ENCODE measurements around the gene OSBPL2.

The OSBPL2 gene

GRCh38 chr20:62315773-62316172, 77.5 kb downstream of the OSBPL2 start:
- DNase-seq, result no peak

GRCh38 chr20:62316331-62317166, 78.2 kb downstream of the OSBPL2 start:
- DNase-seq, result no peak

DNA sequence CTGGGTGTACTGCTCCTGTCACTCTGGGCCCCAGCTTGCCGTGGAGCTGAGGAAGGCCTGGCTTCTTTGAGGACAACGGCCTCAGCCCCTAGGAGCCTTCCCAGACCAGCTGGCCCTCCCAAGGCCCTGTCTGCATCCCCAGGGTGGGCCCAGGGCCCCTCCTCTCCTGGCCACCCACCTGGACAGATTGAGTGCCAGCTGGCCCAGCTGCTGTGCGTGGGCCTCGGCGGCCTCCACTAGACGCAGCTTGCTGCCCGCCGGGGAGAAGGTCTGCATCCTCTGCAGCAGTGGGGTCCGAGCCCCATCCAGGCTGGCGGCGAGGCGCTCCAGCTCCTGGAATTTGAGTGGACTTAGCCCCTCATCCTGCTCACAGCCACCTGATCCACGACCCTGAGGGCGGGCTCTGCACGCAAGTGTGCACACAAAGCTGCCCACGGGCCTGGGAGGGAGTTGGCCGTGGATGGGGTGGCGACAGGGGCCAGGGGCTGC, 78.9 kb downstream of the OSBPL2 start:
- no peak for DNase-seq

GRCh38 chr20:62318400-62319345, 80.4 kb downstream of the OSBPL2 start:
- DNase-seq, result no peak

DNA sequence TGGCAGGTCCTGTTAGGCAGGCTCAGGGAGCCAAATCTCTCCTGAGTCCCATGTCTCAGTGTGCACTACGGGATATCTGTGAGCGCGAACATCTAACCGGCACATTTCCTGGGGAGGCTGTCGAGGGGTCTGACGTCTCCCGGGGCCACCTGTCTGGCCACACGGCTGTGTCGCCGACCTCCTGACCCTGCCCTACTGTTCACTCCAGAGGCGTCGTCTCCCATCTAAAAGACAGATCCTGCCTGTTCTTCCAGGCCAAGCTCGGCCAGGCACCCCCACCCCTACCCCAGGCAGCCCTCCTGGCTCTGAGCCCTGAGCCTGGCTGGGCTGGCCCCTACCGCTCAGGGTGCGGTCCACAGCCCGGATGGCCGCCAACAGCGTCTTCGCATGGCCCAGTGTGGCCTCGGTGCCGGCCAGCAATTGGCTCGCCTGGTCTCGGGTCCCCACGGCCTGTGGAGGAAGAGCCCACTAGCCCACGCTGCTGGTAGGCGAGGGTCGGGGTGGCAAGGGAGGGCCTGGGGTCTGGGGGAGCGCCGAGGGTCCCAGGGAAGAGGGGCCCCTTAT, 81.1 kb downstream of the OSBPL2 start:
- DNase-seq, result no peak

- DNase-seq, result no peak
Measured at GRCh38 chr20:62320581-62321354, 82.4 kb downstream of the OSBPL2 start.

GRCh38 chr20:62321521-62321948, 83.2 kb downstream of the OSBPL2 start:
- DNase-seq, result no peak

DNA sequence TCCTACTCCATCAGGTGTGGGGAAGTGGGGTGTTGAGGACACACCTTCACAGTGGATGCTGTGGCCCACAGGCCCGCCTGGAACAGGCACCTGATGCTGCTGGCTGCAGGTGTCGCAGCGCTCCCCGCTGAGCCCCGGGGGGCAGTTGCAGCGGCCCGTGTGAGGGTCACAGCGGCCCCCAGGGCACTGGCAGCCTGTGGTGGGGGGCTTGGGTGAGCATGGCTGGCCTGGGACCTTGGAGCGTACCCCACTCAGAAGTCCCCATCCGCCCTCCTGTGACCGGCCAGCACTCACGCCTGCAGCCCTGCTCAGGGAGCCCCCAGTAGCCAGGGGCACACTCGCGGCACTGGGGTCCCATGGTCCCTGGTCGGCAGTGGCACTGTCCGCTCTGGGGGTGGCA, 83.7 kb downstream of the OSBPL2 start:
- DNase-seq, result no peak

DNA sequence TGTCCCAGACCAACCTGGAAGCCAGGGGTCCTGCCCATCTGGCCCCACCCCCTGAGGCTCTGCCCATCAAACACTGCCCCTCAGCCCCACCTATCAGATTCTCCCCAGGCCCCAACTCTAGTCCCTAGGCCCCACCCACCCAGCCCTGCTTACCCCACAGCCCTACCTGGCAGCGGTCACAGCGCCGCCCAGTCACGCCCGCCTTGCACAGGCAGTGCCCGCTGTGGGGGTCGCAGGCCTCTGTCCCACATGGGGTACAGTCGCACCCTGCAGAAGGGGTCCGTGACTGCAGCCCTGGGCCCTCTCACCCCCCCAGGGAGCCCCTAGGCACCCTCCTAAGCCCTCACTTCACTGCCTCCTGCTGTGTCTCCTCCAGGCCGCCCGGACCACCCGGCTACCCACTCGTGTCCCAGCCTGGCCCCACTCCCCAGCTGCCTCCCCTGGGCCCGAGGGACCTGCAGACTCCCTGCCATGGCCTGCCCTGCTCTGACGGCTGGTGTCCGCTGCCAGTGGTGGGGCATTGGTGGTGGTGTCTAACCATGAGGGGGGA, 84.2 kb downstream of the OSBPL2 start:
- no peak for DNase-seq

- no peak for DNase-seq
Measured at GRCh38 chr20:62323146-62323979, 85.0 kb downstream of the OSBPL2 start.

DNA sequence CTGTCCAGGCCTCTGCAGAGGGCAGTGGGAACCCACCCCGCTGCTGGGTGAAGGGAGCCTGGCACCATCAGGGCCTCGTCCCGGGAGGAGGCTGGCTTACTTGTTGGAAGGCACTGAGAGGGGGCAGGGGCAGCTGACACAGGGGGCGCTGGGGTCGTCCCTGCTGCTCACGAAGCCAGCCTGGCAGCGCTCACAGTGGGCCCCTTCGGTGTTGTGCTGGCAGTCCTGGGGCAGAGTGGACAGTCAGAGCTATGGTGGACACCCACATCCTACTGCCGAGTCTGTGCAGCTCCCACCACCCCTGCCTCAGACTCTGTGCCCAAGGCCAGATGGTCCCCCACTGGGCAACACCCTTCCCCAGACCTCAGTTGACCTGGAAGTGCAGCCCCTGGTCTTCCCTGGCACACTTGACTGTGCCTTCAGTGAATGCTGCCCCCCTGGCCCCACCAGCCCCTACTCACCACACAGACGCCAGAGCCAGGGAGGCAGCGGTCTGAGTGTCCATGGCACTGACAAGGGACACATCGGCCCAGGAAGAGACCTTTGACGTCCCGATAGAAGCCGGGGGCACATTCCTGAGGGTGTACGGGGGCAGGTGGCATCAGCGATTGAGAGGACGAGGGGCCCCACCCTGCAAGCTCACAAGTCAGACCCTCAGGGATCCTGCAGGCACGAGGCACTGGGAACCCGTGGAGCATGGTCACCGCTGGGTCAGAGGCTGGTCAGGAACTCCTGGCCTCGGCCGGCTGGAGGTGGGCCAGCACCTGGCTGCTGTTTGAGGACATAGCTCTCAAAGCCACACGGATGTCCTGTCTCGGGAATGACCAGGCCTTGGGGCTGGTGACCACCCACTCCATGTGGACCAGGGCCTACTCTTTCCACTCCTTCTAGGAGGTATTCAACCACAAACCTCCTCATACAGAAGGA, 85.9 kb downstream of the OSBPL2 start:
- no peak for DNase-seq

DNA sequence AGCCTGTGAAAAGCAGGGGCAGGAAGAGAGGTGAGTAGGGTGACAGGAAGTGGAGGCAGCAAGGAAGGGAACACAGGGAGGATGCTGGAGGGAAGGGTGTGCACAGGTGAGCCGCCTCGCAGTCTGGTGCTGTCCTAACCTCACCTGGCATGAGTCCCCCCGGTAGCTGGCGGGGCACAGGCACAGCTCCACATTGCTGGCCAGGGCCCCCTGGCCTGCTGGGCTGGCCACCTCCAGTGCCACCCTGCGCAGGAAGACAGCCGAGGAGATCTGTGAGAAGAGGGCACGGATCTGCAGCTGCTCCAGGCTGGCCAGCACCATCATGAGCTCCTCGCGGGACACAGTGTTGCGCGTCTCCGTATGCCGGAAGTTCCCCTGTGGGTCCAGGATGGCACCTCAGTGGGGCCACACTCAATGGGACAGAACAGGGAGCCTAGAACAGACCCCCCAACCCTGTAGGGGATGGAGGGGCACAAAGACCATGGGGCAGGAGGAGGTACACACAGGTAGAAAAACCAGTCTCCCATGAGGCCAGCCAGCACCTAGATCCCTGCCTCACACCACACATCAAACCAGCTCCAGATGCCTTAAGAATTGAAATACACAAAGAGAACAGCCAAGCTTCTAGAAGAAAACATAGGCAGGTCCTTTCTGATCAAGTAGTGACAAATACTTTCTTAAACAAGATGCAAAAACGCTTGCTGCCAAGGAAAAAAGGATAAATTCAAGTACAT, 87.0 kb downstream of the OSBPL2 start:
- no peak for DNase-seq

DNA sequence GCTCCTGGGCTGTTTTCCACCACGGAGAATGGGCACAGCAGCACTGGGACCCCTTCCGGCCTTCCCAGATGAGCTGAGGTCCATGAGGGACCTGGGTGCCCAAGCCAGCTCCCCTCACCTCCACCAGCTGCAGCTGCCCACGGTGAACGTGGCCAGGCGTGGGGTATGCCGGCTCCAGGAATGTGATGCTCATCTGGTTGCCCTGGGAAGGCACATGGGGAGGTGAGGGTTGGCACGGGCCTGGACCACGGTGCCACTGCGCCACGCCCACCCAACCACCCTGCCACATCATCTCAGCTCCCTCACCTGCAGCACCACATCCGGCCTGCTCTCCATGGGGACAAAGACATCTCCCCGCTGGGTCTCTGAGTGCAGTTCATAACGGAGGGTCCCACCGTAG, 88.2 kb downstream of the OSBPL2 start:
- DNase-seq, result no peak

DNA sequence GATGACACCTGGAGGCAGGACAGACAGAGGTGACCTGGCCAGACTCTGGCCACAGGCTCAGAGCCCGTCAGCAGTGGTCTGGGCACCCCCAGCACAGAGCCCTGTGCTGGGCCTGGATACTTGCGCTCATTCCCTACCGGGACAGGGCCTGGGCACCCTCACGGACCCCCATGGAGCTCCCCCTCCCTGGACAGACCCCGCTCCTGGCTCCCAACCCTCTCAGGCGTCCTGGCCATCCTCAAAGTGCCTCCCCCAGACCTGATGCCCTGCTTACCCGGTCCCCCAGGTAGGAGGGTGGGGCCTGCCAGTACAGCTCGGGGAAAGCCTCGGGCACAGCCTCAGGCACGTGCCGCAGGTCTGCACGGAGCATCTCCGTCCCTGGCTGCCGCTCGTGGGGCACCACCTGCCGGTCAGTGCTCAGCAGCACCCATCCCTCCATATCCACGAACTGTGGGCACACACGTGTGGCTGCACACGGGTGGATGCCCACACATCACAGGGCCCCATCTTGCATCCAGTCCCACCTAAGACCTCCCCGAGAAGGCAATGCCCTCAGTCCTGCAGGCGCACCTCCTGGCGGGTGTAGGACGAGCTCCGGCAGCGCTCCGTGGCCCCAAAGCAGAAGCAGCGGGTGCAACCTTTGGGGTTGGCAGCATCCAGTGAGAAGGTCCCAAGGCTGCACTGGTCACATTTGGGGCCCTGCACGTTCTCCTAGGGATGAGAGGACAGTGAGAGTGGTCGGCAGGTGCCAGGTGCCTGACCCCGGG, 88.8 kb downstream of the OSBPL2 start:
- no peak for DNase-seq

- no peak for DNase-seq
Measured at GRCh38 chr20:62327726-62328495, 89.6 kb downstream of the OSBPL2 start.

GRCh38 chr20:62328684-62329388, 90.5 kb downstream of the OSBPL2 start:
- DNase-seq, result no peak
